ENCODE measurements around the gene AP1G1. TPM values are rescaled to one million over a fixed set of nuclear protein-coding genes. Genes with fewer than 3 reads are reported as not detected.

AP1G1 gene
- total RNA-seq, 1 donor from 2014 or later = 72.7 TPM

GRCh38 chr16:71761097-71761496 is 47.5 kb downstream of the AP1G1 start:
- no peak overlapping the region for H3K27ac Mint-ChIP-seq (ENCODE audit: unreplicated experiment)
- H3K4me3 Mint-ChIP-seq (ENCODE audit: unreplicated experiment) = no peak overlapping the region
- TF ChIP-seq, protein P1, sequence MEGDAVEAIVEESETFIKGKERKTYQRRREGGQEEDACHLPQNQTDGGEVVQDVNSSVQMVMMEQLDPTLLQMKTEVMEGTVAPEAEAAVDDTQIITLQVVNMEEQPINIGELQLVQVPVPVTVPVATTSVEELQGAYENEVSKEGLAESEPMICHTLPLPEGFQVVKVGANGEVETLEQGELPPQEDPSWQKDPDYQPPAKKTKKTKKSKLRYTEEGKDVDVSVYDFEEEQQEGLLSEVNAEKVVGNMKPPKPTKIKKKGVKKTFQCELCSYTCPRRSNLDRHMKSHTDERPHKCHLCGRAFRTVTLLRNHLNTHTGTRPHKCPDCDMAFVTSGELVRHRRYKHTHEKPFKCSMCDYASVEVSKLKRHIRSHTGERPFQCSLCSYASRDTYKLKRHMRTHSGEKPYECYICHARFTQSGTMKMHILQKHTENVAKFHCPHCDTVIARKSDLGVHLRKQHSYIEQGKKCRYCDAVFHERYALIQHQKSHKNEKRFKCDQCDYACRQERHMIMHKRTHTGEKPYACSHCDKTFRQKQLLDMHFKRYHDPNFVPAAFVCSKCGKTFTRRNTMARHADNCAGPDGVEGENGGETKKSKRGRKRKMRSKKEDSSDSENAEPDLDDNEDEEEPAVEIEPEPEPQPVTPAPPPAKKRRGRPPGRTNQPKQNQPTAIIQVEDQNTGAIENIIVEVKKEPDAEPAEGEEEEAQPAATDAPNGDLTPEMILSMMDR (IDR thresholded peaks at IDR 0.05) = no peak

GRCh38 chr16:71758293-71758760 is 50.3 kb downstream of the AP1G1 start:
- Mint-ChIP-seq H3K27ac (ENCODE audit: unreplicated experiment) (no peak overlapping the region), H3K4me3 (ENCODE audit: unreplicated experiment) (no peak overlapping the region), H3K27me3 (ENCODE audit: unreplicated experiment) (no peaks in the 10 kb centered on the region), H3K9me3 (ENCODE audit: unreplicated experiment) (no peaks in the 10 kb centered on the region), H3K4me1 (ENCODE audit: unreplicated experiment) (no peaks in the 10 kb centered on the region), H3K36me3 (ENCODE audit: unreplicated experiment) (peaks cover 50% of the 10 kb centered on the region)
- TF ChIP-seq, protein P1 (IDR thresholded peaks at IDR 0.05) = no peak
- DNase-seq (ENCODE audit: extremely low spot score, unreplicated experiment) = no peak

More at GRCh38 chr16:71761097-71761496, 47.5 kb downstream of the AP1G1 start:
- no peak for DNase-seq (ENCODE audit: extremely low spot score, unreplicated experiment)
- Mint-ChIP-seq H3K4me1 (ENCODE audit: unreplicated experiment) (no peaks in the 10 kb centered on the region), H3K27me3 (ENCODE audit: unreplicated experiment) (no peaks in the 10 kb centered on the region), H3K36me3 (ENCODE audit: unreplicated experiment) (peaks cover 47% of the 10 kb centered on the region), H3K9me3 (ENCODE audit: unreplicated experiment) (no peaks in the 10 kb centered on the region)

DNA sequence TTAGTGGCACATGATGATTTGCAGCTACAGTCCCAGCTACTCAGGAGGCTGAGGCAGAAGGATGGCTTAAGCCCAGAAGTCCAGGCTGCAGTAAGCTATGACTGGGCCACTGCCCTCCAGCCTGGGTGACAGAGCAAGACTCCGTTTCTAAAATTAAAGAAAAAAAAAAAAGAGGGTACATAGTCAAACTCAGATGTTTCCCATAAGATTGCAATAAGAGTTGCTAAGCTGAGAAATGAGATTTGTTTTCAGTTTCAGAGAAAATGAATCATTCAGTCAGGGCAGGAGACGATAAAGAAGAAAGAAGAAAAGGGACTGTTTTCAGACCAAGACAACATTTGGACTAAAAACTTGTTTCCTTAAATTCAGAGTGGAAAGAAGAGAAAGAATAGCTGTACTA is 54.0 kb downstream of the AP1G1 start:
- H3K4me3 Mint-ChIP-seq (ENCODE audit: unreplicated experiment) = no peak overlapping the region
- no peak for DNase-seq (ENCODE audit: extremely low spot score, unreplicated experiment)
- H3K27ac Mint-ChIP-seq (ENCODE audit: unreplicated experiment) = no peak overlapping the region
- H3K27me3 Mint-ChIP-seq (ENCODE audit: unreplicated experiment) = no peaks in the 10 kb centered on the region
- TF ChIP-seq, protein P1 (IDR thresholded peaks at IDR 0.05) = no peak
- H3K36me3 Mint-ChIP-seq (ENCODE audit: unreplicated experiment) = peaks cover 43% of the 10 kb centered on the region
- H3K9me3 Mint-ChIP-seq (ENCODE audit: unreplicated experiment) = no peaks in the 10 kb centered on the region
- H3K4me1 Mint-ChIP-seq (ENCODE audit: unreplicated experiment) = peaks cover 7% of the 10 kb centered on the region

- no peaks in the 10 kb centered on the region for H3K27me3 Mint-ChIP-seq (ENCODE audit: unreplicated experiment)
- H3K4me1 Mint-ChIP-seq (ENCODE audit: unreplicated experiment) = peaks cover 7% of the 10 kb centered on the region
- no peaks in the 10 kb centered on the region for H3K9me3 Mint-ChIP-seq (ENCODE audit: unreplicated experiment)
- TF ChIP-seq, protein P1 (IDR thresholded peaks at IDR 0.05) = no peak
- no peak for DNase-seq (ENCODE audit: extremely low spot score, unreplicated experiment)
- H3K4me3 Mint-ChIP-seq (ENCODE audit: unreplicated experiment) = no peak overlapping the region
- peak overlapping the region; percentile 37 for H3K27ac Mint-ChIP-seq (ENCODE audit: unreplicated experiment)
- H3K36me3 Mint-ChIP-seq (ENCODE audit: unreplicated experiment) = peaks cover 45% of the 10 kb centered on the region
Observed at GRCh38 chr16:71754108-71754507, 54.5 kb downstream of the AP1G1 start.

DNA sequence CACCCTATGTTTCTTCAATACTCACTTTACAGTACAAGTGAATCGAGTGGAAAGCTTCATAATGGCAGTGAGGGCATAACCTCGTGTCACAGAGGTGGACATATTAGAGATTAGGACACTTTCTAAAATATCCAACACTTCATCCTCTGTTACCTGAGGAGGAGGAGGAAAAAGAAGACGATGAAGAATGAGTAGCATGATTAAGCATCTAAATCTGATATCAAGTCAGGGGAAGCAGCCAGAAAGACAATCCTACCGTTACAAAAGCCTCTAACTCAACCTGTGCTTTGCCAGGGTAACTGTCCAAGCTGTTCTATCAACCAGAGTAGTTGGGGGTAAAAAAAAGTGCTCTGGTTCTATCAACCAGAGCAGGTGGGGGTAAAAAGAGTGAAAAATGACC is 60.4 kb downstream of the AP1G1 start:
- H3K36me3 Mint-ChIP-seq (ENCODE audit: unreplicated experiment) = peaks cover 47% of the 10 kb centered on the region
- H3K4me3 Mint-ChIP-seq (ENCODE audit: unreplicated experiment) = no peak overlapping the region
- H3K27ac Mint-ChIP-seq (ENCODE audit: unreplicated experiment) = no peak overlapping the region
- DNase-seq (ENCODE audit: extremely low spot score, unreplicated experiment) = no peak
- H3K27me3 Mint-ChIP-seq (ENCODE audit: unreplicated experiment) = no peaks in the 10 kb centered on the region
- TF ChIP-seq, protein P1 (IDR thresholded peaks at IDR 0.05) = no peak
- H3K4me1 Mint-ChIP-seq (ENCODE audit: unreplicated experiment) = peaks cover 7% of the 10 kb centered on the region
- H3K9me3 Mint-ChIP-seq (ENCODE audit: unreplicated experiment) = no peaks in the 10 kb centered on the region
